Measurements from ENCODE around the gene MAPKAPK5.
A peak's percentile ranks its signal among the peaks of the same experiment; 100 is the strongest.
"Not testable (repeated sequence)": the region's sequence is repeated elsewhere in the genome, so short reads cannot be mapped to it uniquely, and the experiment has no call there.

MAPKAPK5 gene, protein sequence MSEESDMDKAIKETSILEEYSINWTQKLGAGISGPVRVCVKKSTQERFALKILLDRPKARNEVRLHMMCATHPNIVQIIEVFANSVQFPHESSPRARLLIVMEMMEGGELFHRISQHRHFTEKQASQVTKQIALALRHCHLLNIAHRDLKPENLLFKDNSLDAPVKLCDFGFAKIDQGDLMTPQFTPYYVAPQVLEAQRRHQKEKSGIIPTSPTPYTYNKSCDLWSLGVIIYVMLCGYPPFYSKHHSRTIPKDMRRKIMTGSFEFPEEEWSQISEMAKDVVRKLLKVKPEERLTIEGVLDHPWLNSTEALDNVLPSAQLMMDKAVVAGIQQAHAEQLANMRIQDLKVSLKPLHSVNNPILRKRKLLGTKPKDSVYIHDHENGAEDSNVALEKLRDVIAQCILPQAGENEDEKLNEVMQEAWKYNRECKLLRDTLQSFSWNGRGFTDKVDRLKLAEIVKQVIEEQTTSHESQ

GRCh38 chr12:111841750-111842555, at the start of gene MAPKAPK5:
Gene MAPKAPK5 (plus strand): TSS chr12:111842228. CDS start chr12:111842734, 506 bp downstream.
- peak; percentile 100 for DNase-seq

GRCh38 chr12:111792856-111793235, 49.2 kb upstream of the MAPKAPK5 start:
- DNase-seq, result no peak

- DNase-seq, result no peak
These were observed 43.8 kb upstream of the MAPKAPK5 start for GRCh38 chr12:111798182-111798581.

DNA sequence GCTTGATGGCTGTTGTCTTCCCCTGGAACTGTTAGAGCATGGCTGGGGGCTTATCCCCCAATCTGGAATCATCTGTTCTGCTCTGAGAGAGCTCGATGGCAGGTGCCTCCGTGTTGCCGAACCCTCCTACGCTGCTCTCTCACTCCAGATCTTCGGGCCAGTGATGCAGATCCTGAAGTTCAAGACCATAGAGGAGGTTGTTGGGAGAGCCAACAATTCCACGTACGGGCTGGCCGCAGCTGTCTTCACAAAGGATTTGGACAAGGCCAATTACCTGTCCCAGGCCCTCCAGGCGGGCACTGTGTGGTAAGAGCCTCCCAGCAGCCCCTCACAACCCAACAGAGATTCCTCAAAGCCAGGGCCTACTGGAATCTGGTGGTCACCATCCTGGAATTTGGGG, 42.3 kb upstream of the MAPKAPK5 start:
- DNase-seq, result no peak

- no peak for DNase-seq
These were observed 38.9 kb upstream of the MAPKAPK5 start for GRCh38 chr12:111803038-111803626.

GRCh38 chr12:111803851-111804250, 38.2 kb upstream of the MAPKAPK5 start:
- no peak for DNase-seq

GRCh38 chr12:111806304-111806703, 35.7 kb upstream of the MAPKAPK5 start:
- no peak for DNase-seq

- DNase-seq, result no peak
These were observed 34.8 kb upstream of the MAPKAPK5 start for GRCh38 chr12:111807232-111807631.

- peak; percentile 82 for DNase-seq
These were observed 28.9 kb upstream of the MAPKAPK5 start for GRCh38 chr12:111812881-111813741.

- no peak for DNase-seq
These were observed 25.9 kb upstream of the MAPKAPK5 start for GRCh38 chr12:111816065-111816615.

GRCh38 chr12:111816898-111817297, 25.1 kb upstream of the MAPKAPK5 start:
- DNase-seq, result not testable (repeated sequence)

DNA sequence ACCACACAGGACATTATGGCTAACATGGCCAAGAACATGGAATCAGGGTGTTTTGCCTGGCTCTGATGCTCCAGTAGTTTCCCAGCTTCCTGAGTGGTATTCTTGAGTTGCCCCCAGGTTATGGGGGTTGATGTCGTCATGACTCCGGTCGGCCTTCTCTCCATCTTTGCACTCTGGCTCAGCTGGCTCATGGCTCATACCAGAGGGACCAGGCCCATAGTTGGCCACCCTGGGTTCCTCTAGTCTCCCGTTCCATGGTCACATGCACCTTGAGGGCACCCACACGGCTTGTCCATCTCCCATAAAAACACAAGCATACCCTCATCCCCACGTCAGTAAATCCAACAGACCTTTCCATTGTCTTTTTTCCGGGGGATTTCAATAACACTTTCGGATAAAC, 23.7 kb upstream of the MAPKAPK5 start:
- no peak for DNase-seq

- no peak for DNase-seq
These were observed 22.6 kb upstream of the MAPKAPK5 start for GRCh38 chr12:111819191-111820158.

GRCh38 chr12:111820828-111821227, 21.2 kb upstream of the MAPKAPK5 start:
- DNase-seq, result not testable (repeated sequence)

DNA sequence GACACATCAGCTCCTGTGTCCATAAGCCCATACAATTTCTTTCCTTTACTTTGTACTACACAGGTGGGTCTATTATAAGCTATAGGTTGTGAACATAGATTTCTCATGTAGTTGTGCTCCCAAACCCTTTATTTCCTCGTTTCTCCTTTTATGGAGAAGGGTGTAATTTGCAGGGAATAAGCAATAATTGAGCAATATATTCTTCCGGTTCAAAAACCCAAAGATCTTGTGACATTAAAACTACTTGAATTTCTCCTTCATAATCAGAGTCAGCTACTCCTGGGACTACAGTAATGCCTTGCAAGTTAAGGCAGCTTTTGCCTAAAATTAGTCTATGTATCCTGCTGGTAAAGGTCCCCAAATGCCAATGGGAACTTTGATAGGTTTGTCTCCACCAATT, 19.1 kb upstream of the MAPKAPK5 start:
- DNase-seq, result no peak

GRCh38 chr12:111823891-111824290, 18.1 kb upstream of the MAPKAPK5 start:
- DNase-seq, result no peak

- DNase-seq, result not testable (repeated sequence)
These were observed 17.7 kb upstream of the MAPKAPK5 start for GRCh38 chr12:111824312-111824711.

GRCh38 chr12:111825509-111825908, 16.5 kb upstream of the MAPKAPK5 start:
- no peak for DNase-seq

GRCh38 chr12:111826316-111826715, 15.7 kb upstream of the MAPKAPK5 start:
- DNase-seq, result no peak

GRCh38 chr12:111826992-111827391, 15.0 kb upstream of the MAPKAPK5 start:
- no peak for DNase-seq

- no peak for DNase-seq
These were observed 14.1 kb upstream of the MAPKAPK5 start for GRCh38 chr12:111827907-111828306.
